IMR-90 (cell line): ENCODE results near the gene RHBDD1. TPM values are rescaled to one million over a fixed set of nuclear protein-coding genes. Genes with fewer than 3 reads are reported as not detected.
A peak's percentile ranks its signal among the peaks of the same experiment; 100 is the strongest.

Experiments used
- ATAC-seq: fragments of 200-7000 bp; cut with Tn5 transposase; 2 replicates; pipeline ENCODE4 v1.9.1; 2020; ENCODE audit warnings: low read depth, mild to moderate bottlenecking, moderate library complexity
- BruUV-seq: library from RNA; stranded (reverse); fragments of 400-500 nt; replicated peaks from 2 replicates; lab custom pipeline; 2021; lab: Mats Ljungman, UMichigan
- CTCF ChIA-PET: fragments of 300-600 bp; formaldehyde crosslinking; extraction: SDS; loops from one replicate; lab custom pipeline; 2021; ENCODE audit warnings: antibody characterized with exemption; lab: Yijun Ruan, JAX
- POLR2A ChIA-PET: fragments of 300-600 bp; sonication (Branson Sonifier 250); formaldehyde crosslinking; loops from one replicate; lab custom pipeline; 2022; ENCODE audit warnings: antibody characterized with exemption; ENCODE audit not compliant: unreplicated experiment; lab: Charles Lee
- DNase-seq: peaks from one replicate; pipeline ENCODE4 v3.0.0; 2013
- H2AFZ ChIP-seq: replicated peaks from 2 replicates; pipeline ENCODE3; 2013; ENCODE audit warnings: low read length, mild to moderate bottlenecking; ENCODE audit not compliant: poor library complexity
- H2AK5ac ChIP-seq: 2 replicates; pipeline ENCODE4 v1.6.1; 2013; ENCODE audit warnings: low read depth, low read length, inconsistent platforms
- H2AK9ac ChIP-seq: replicated peaks from 2 replicates; pipeline ENCODE3; 2013; ENCODE audit warnings: mild to moderate bottlenecking, low read depth, low read length, moderate library complexity; ENCODE audit not compliant: poor library complexity
- H2BK120ac ChIP-seq: 2 replicates; pipeline ENCODE4 v1.6.1; 2013; ENCODE audit warnings: low read depth, low read length, inconsistent platforms
- H2BK15ac ChIP-seq: 3 replicates; pipeline ENCODE4 v1.6.1; 2013; ENCODE audit warnings: low read depth, low read length, inconsistent platforms
- H2BK20ac ChIP-seq: 2 replicates; pipeline ENCODE4 v1.6.1; 2013; ENCODE audit warnings: low read depth, mild to moderate bottlenecking, inconsistent platforms, low read length, moderate library complexity
- H2BK5ac ChIP-seq: 2 replicates; pipeline ENCODE4 v1.6.1; 2013; ENCODE audit warnings: mild to moderate bottlenecking, low read depth, low read length, inconsistent platforms; ENCODE audit not compliant: poor library complexity, severe bottlenecking
- H3K14ac ChIP-seq: replicated peaks from 2 replicates; pipeline ENCODE4 v1.6.1; 2013; ENCODE audit warnings: low read depth, low read length, inconsistent platforms
- H3K18ac ChIP-seq: 2 replicates; pipeline ENCODE4 v1.6.1; 2013; ENCODE audit warnings: low read depth, low read length, control low read depth
- H3K23ac ChIP-seq: 2 replicates; pipeline ENCODE4 v1.6.1; 2013; ENCODE audit warnings: low read depth, low read length, inconsistent platforms
- H3K27ac ChIP-seq: 2 replicates; pipeline ENCODE4 v1.5.1; 2013; ENCODE audit warnings: mild to moderate bottlenecking, control low read depth, low read length; ENCODE audit not compliant: insufficient read depth
- H3K27me3 ChIP-seq: 2 replicates; pipeline ENCODE4 v1.6.1; 2013; ENCODE audit warnings: low read length; ENCODE audit not compliant: control insufficient read depth, insufficient read depth
- H3K36me3 ChIP-seq: 2 replicates; pipeline ENCODE4 v1.6.1; 2013; ENCODE audit warnings: low read length, mixed read lengths; ENCODE audit not compliant: control insufficient read depth, insufficient read depth
- H3K4ac ChIP-seq: 2 replicates; pipeline ENCODE4 v1.6.1; 2013; ENCODE audit warnings: low read depth, low read length, inconsistent platforms
- H3K4me1 ChIP-seq: 2 replicates; pipeline ENCODE4 v1.6.1; 2013; ENCODE audit warnings: low read length, mixed read lengths; ENCODE audit not compliant: control insufficient read depth, insufficient read depth
- H3K4me2 ChIP-seq: 2 replicates; pipeline ENCODE4 v1.6.1; 2013; ENCODE audit warnings: low read depth, mild to moderate bottlenecking, control low read depth, low read length, moderate library complexity
- H3K4me3 ChIP-seq: 2 replicates; pipeline ENCODE4 v1.5.1; 2013; ENCODE audit warnings: low read depth, mild to moderate bottlenecking, control low read depth, low read length, moderate library complexity; ENCODE audit not compliant: insufficient read depth
- H3K56ac ChIP-seq: 2 replicates; pipeline ENCODE4 v1.6.1; 2013; ENCODE audit warnings: low read length, inconsistent platforms; ENCODE audit not compliant: insufficient read depth; ENCODE audit errors: extremely low read depth
- H3K79me1 ChIP-seq, 2 experiments: 2 replicates each; pipeline ENCODE4 v1.6.1; 2013; ENCODE audit warnings: low read length in 2 of 2, inconsistent platforms in 1 of 2, low read depth in 1 of 2
- H3K9ac ChIP-seq: 2 replicates; pipeline ENCODE4 v1.6.1; 2013; ENCODE audit warnings: low read depth, low read length, control low read depth
- H3K9me1 ChIP-seq: 2 replicates; pipeline ENCODE4 v1.6.1; 2013; ENCODE audit warnings: low read length, inconsistent platforms; ENCODE audit not compliant: insufficient read depth
- H3K9me3 ChIP-seq: 2 replicates; pipeline ENCODE4 v1.6.1; 2013; ENCODE audit warnings: low read length; ENCODE audit not compliant: control insufficient read depth, insufficient read depth
- H4K20me1 ChIP-seq: 2 replicates; pipeline ENCODE4 v1.6.1; 2013; ENCODE audit warnings: low read length, inconsistent platforms; ENCODE audit not compliant: insufficient read depth
- H4K5ac ChIP-seq: 2 replicates; pipeline ENCODE4 v1.6.1; 2013; ENCODE audit warnings: mild to moderate bottlenecking, low read depth, low read length, control low read depth
- H4K8ac ChIP-seq, 2 experiments: 2 replicates each; pipeline ENCODE4 v1.6.1; 2013; ENCODE audit warnings: low read depth in 2 of 2, low read length in 2 of 2, control low read depth in 1 of 2, inconsistent platforms in 1 of 2
- H4K91ac ChIP-seq: 2 replicates; pipeline ENCODE4 v1.6.1; 2013; ENCODE audit warnings: low read depth, low read length, inconsistent platforms; ENCODE audit not compliant: insufficient read depth
- CHD1 ChIP-seq: IDR thresholded peaks from 2 replicates; pipeline ENCODE4 v1.6.1; 2012; ENCODE audit warnings: low read depth, low read length, improper control_type of control experiment
- FOS ChIP-seq: fragments of 150-350 bp; IDR thresholded peaks from 2 replicates; pipeline ENCODE4 v1.6.1; 2016; ENCODE audit warnings: low read depth, low read length
- MXI1 ChIP-seq: IDR thresholded peaks from 2 replicates; pipeline ENCODE4 v1.6.1; 2012; ENCODE audit warnings: low read depth, mild to moderate bottlenecking, low read length, moderate library complexity, borderline replicate concordance
- POLR2A ChIP-seq: IDR thresholded peaks from 2 replicates; pipeline ENCODE4 v1.6.1; 2012; ENCODE audit warnings: mild to moderate bottlenecking, low read depth, low read length
- RAD21 ChIP-seq: IDR thresholded peaks from 2 replicates; pipeline ENCODE4 v1.6.1; 2012; ENCODE audit warnings: low read length, improper control_type of control experiment
- RFX5 ChIP-seq: IDR thresholded peaks from 2 replicates; pipeline ENCODE4 v1.8.0; 2012; ENCODE audit warnings: low read depth, mild to moderate bottlenecking, low read length, moderate library complexity
- SMC3 ChIP-seq: fragments of 150-350 bp; IDR thresholded peaks from 2 replicates; pipeline ENCODE4 v1.6.1; 2016; ENCODE audit warnings: low read depth, mild to moderate bottlenecking, antibody characterized with exemption, low read length, moderate library complexity
- USF2 ChIP-seq: fragments of 150-350 bp; IDR thresholded peaks from 2 replicates; pipeline ENCODE4 v1.6.1; 2017; ENCODE audit warnings: mild to moderate bottlenecking, antibody characterized with exemption, low read length, low read depth
- WGBS, 2 experiments: methylation state at CpG; one replicate each; pipeline versions ENCODE4 v1.1.5 to v1.1.7; 2013; ENCODE audit warnings: missing lambda C conversion rate in 2 of 2; ENCODE audit not compliant: insufficient read length in 1 of 2; ENCODE audit errors: extremely low coverage in 2 of 2; 5-methylcytosine and 5-hydroxymethylcytosine counted together
- dilution Hi-C: fragments of 300-500 bp; cut with HindIII; formaldehyde crosslinking; loops from one replicate; pipeline ENCODE4 v1.14.3; 2018; ENCODE audit warnings: low sequenced_read_pairs; ENCODE audit not compliant: unreplicated experiment
- in situ Hi-C: fragments of 300-500 bp; cut with MboI; formaldehyde crosslinking; loops from 3 replicates; pipeline ENCODE4 v1.14.3; 2019; ENCODE audit warnings: low sequenced_read_pairs, inconsistent platforms, mixed read lengths
- intact Hi-C: fragments of 100-400 bp; cut with micrococcal nuclease; formaldehyde crosslinking; loops from 2 replicates; pipeline ENCODE4 v1.10.0; 2022
- polyA plus RNA-seq, 3 experiments: library from polyadenylated mRNA; depleted of rRNA; stranded (reverse); fragments of >200 nt; gene quantifications; 2 replicates each; pipeline ENCODE4 v1.2.3, GENCODE V29; 2012; ENCODE audit warnings: low replicate concordance in 1 of 3
- total RNA-seq: library from RNA; depleted of rRNA; stranded (reverse); fragments of >200 nt; gene quantifications from 2 replicates; pipeline ENCODE4 v1.2.3, GENCODE V29; 2012

RHBDD1 gene
- total and polyA plus RNA-seq, 2 of the 4 experiments (the other 2 are of a cell fraction): 9.7 to 14.0 TPM

GRCh38 chr2:226979004-226979403 is 143.2 kb downstream of the RHBDD1 start:
- H2BK20ac ChIP-seq: no peak overlapping the region
- no peak overlapping the region for H3K56ac ChIP-seq
- H2BK120ac ChIP-seq: no peak overlapping the region
- H3K79me1 ChIP-seq: peaks cover 0 to 4% of the 10 kb centered on the region in 2 experiments; a peak in 2 of 4 replicates
- peaks cover 5% of the 10 kb centered on the region; the same call in 1 of the 2 replicates for H3K4me1 ChIP-seq
- no peak overlapping the region for H3K9ac ChIP-seq
- H4K20me1 ChIP-seq: no peaks in the 10 kb centered on the region
- peaks cover 2% of the 10 kb centered on the region; the same call in 1 of the 2 replicates for H3K36me3 ChIP-seq
- H3K4ac ChIP-seq: no peak overlapping the region
- no peak overlapping the region for H2AFZ ChIP-seq
- ChIA-PET CTCF (interaction anchor here (0.6 kb wide), 1 partner anchor 1089 kb away, joined by 6 read pairs; no protein-coding TSS in a partner anchor), POLR2A (no interaction called here)
- H4K5ac ChIP-seq: no peak overlapping the region
- BruUV-seq: no TSS peak
- H4K8ac ChIP-seq: no peak overlapping the region
- H3K27me3 ChIP-seq: no peaks in the 10 kb centered on the region
- dilution Hi-C loops (no loop called here), in situ Hi-C loops (loop anchor here (25.0 kb wide), 2 partner anchors 792 to 1117 kb away; no protein-coding TSS in a partner anchor), intact Hi-C loops (no loop called here)
- H4K91ac ChIP-seq: no peak overlapping the region
- 0 out of 3 replicates have a peak overlapping the region, but pooled peaks have one; percentile 34 for H2BK15ac ChIP-seq
- H3K14ac ChIP-seq: no peak overlapping the region
- no peak for ATAC-seq
- no peak for TF ChIP-seq SMC3
- TF ChIP-seq RAD21: no peak
- TF ChIP-seq FOS: no peak
- TF ChIP-seq CHD1: no peak
- TF ChIP-seq MXI1: no peak
- TF ChIP-seq USF2: no peak
- TF ChIP-seq POLR2A: no peak
- TF ChIP-seq RFX5: no peak
- no peak overlapping the region for H3K4me2 ChIP-seq
- H3K9me1 ChIP-seq: no peaks in the 10 kb centered on the region
- no peak overlapping the region for H3K27ac ChIP-seq
- no CpG with 5 or more reads among the region's 4 CpGs for WGBS, 2 experiments
- H3K23ac ChIP-seq: no peak overlapping the region
- H2BK5ac ChIP-seq: no peak overlapping the region
- no peak for DNase-seq
- no peak overlapping the region for H2AK5ac ChIP-seq
- H3K9me3 ChIP-seq: no peaks in the 10 kb centered on the region
- H2AK9ac ChIP-seq: no peak overlapping the region
- no peak overlapping the region for H3K4me3 ChIP-seq
- no peak overlapping the region for H3K18ac ChIP-seq
